Prostate gland (tissue), 2 donors: ENCODE results near the gene MYBL2. TPM values are rescaled to one million over a fixed set of nuclear protein-coding genes. Genes with fewer than 3 reads are reported as not detected.

Experiments used
- DNase-seq: peaks from one replicate; pipeline ENCODE4 v3.0.0-alpha.2; 2019; ENCODE audit warnings: low spot score
- H3K27ac ChIP-seq, 2 donors: fragments of 200-600 bp; sonication (generic); 2 replicates each; pipeline ENCODE4 v1.5.1; 2017 to 2019
- H3K27me3 ChIP-seq: fragments of 200-600 bp; sonication (generic); replicated peaks from 2 replicates; pipeline ENCODE4 v1.5.1; 2019; ENCODE audit not compliant: insufficient read depth
- H3K36me3 ChIP-seq, 2 donors: fragments of 200-600 bp; sonication (generic); 1 replicate in 1 of 2; 2 replicates in 1 of 2; pipeline versions ENCODE4 v1.5.1 to v1.8.1; 2017 to 2019
- H3K4me1 ChIP-seq: fragments of 200-600 bp; sonication (generic); replicated peaks from 2 replicates; pipeline ENCODE4 v1.5.1; 2019
- H3K4me3 ChIP-seq, 2 donors: fragments of 200-600 bp; sonication (generic); 2 replicates each; pipeline ENCODE4 v1.5.1; 2017 to 2019
- H3K9me3 ChIP-seq: fragments of 200-600 bp; sonication (generic); 2 replicates; pipeline ENCODE4 v1.5.1; 2017
- CTCF ChIP-seq, 4 experiments: fragments of 200-600 bp in 2 of 4; fragments of 450-650 bp in 2 of 4; sonication (generic) in 2 of 4; IDR thresholded peaks; 1 replicate in 3 of 4; 2 replicates in 1 of 4; pipeline ENCODE4 v1.5.1; 2016 to 2019; ENCODE audit warnings: antibody characterized with exemption in 4 of 4, mild to moderate bottlenecking in 2 of 4, moderate library complexity in 2 of 4
- POLR2A ChIP-seq: fragments of 450-650 bp; IDR thresholded peaks from one replicate; pipeline ENCODE4 v1.6.1; 2016; ENCODE audit warnings: antibody characterized with exemption, mild to moderate bottlenecking
- POLR2AphosphoS5 ChIP-seq: sonication (generic); formaldehyde crosslinking; IDR thresholded peaks from one replicate; pipeline ENCODE4 v1.6.1; 2017; ENCODE audit warnings: antibody characterized with exemption
- WGBS: methylation state at CpG from one replicate; pipeline ENCODE4 v1.1.5; 2018; 5-methylcytosine and 5-hydroxymethylcytosine counted together
- intact Hi-C: fragments of 100-400 bp; cut with DNase I; formaldehyde crosslinking; loops from one replicate; pipeline ENCODE4 v1.14.2; 2022
- total RNA-seq, 2 donors: library from RNA; depleted of rRNA; stranded (reverse); fragments of >200 nt; gene quantifications; one replicate each; pipeline ENCODE4 v1.1.0, GENCODE V29; 2016

The MYBL2 gene
- total RNA-seq, 2 donors from 2014 or later: 0.36 to 11.6 TPM

- no peaks in the 10 kb centered on the region for H3K9me3 ChIP-seq
- no peak for DNase-seq
- no peaks in the 10 kb centered on the region for H3K36me3 ChIP-seq
- H3K4me1 ChIP-seq: no peaks in the 10 kb centered on the region
- no peak overlapping the region for H3K4me3 ChIP-seq
- no peak for TF ChIP-seq POLR2A
- no peak for TF ChIP-seq POLR2AphosphoS5
- TF ChIP-seq CTCF (IDR thresholded peaks at IDR 0.05): no peak
- H3K27me3 ChIP-seq: no peaks in the 10 kb centered on the region
- WGBS: 95% methylated on average over 8 of the region's 8 CpGs
- no peak overlapping the region for H3K27ac ChIP-seq
- intact Hi-C loops: no loop called here
Observed at GRCh38 chr20:43699941-43700565, 33.1 kb downstream of the MYBL2 start.

- Histone ChIP-seq H3K9me3 (no peaks in the 10 kb centered on the region), H3K27ac (no peak overlapping the region), H3K36me3 (no peaks in the 10 kb centered on the region), H3K27me3 (no peaks in the 10 kb centered on the region), H3K4me1 (no peaks in the 10 kb centered on the region), H3K4me3 (no peak overlapping the region)
- DNase-seq: no peak
- no peak for TF ChIP-seq POLR2A
- TF ChIP-seq POLR2AphosphoS5: no peak
- TF ChIP-seq CTCF (IDR thresholded peaks at IDR 0.05): no peak
- intact Hi-C loops: no loop called here
- 97% methylated on average over 8 of the region's 8 CpGs for WGBS
Observed at GRCh38 chr20:43700627-43701026, 33.7 kb downstream of the MYBL2 start.

GRCh38 chr20:43702502-43702901, 35.6 kb downstream of the MYBL2 start:
- H3K4me1 ChIP-seq: no peaks in the 10 kb centered on the region
- 95% methylated on average over 14 of the region's 14 CpGs for WGBS
- no peak for DNase-seq
- intact Hi-C loops: no loop called here
- TF ChIP-seq POLR2A (no peak), POLR2AphosphoS5 (no peak), CTCF (IDR thresholded peaks at IDR 0.05) (no peak)
- H3K36me3 ChIP-seq: no peaks in the 10 kb centered on the region
- H3K4me3 ChIP-seq: no peak overlapping the region
- no peaks in the 10 kb centered on the region for H3K9me3 ChIP-seq
- H3K27ac ChIP-seq: no peak overlapping the region
- H3K27me3 ChIP-seq: no peaks in the 10 kb centered on the region

- Histone ChIP-seq H3K4me3 (no peak overlapping the region), H3K36me3 (no peaks in the 10 kb centered on the region), H3K27me3 (no peaks in the 10 kb centered on the region), H3K4me1 (no peaks in the 10 kb centered on the region), H3K9me3 (no peaks in the 10 kb centered on the region), H3K27ac (no peak overlapping the region)
- TF ChIP-seq POLR2A (no peak), POLR2AphosphoS5 (no peak), CTCF (IDR thresholded peaks at IDR 0.05) (no peak)
- intact Hi-C loops: no loop called here
- WGBS: 89% methylated on average over 9 of the region's 9 CpGs
- no peak for DNase-seq
Observed at GRCh38 chr20:43710370-43711044, 43.6 kb downstream of the MYBL2 start.

GRCh38 chr20:43711098-43711654, 44.3 kb downstream of the MYBL2 start:
- Histone ChIP-seq H3K4me1 (no peaks in the 10 kb centered on the region), H3K36me3 (no peaks in the 10 kb centered on the region), H3K27ac (no peak overlapping the region), H3K27me3 (no peaks in the 10 kb centered on the region), H3K9me3 (no peaks in the 10 kb centered on the region), H3K4me3 (no peak overlapping the region)
- WGBS: 94% methylated on average over 13 of the region's 15 CpGs
- no peak for TF ChIP-seq POLR2A
- TF ChIP-seq CTCF (IDR thresholded peaks at IDR 0.05): no peak
- no peak for TF ChIP-seq POLR2AphosphoS5
- intact Hi-C loops: no loop called here
- no peak for DNase-seq
